SK-N-SH (cell line): ENCODE measurements around the gene GPR6. TPM values are rescaled to one million over a fixed set of nuclear protein-coding genes. Genes with fewer than 3 reads are reported as not detected.

Experiments
- CTCF ChIA-PET: fragments of 300-600, 350-600 bp; formaldehyde crosslinking; extraction: SDS; loops from one replicate; lab custom pipeline; 2021; lab: Yijun Ruan, JAX
- POLR2A ChIA-PET: fragments of 350-600 bp; sonication (Branson Sonifier 250); formaldehyde crosslinking; extraction: SDS; loops from one replicate; lab custom pipeline; 2020; ENCODE audit warnings: antibody characterized with exemption, inconsistent platforms; lab: Yijun Ruan, JAX
- DNase-seq: peaks from one replicate; pipeline ENCODE4 v3.0.0; 2012
- H2AFZ ChIP-seq: fragments of 200-600 bp; sonication (generic); 2 replicates; pipeline ENCODE4 v1.8.1; 2016; ENCODE audit warnings: antibody characterized with exemption, mild to moderate bottlenecking, low read depth
- H3F3A ChIP-seq: fragments of 200-600 bp; sonication (generic); replicated peaks from 2 replicates; pipeline ENCODE3; 2016; ENCODE audit warnings: antibody characterized with exemption, mild to moderate bottlenecking; ENCODE audit not compliant: insufficient read depth
- H3K27ac ChIP-seq, 2 experiments: fragments of 200-500 bp in 1 of 2; fragments of 200-600 bp in 1 of 2; sonication (Bioruptor generic) in 1 of 2; sonication (generic), shearing (Covaris generic) in 1 of 2; 2 replicates each; pipeline versions ENCODE4 v1.5.1 to v1.6.1; 2014 to 2016; ENCODE audit warnings: low read depth in 2 of 2, inconsistent platforms in 1 of 2, low read length in 1 of 2, mild to moderate bottlenecking in 1 of 2, mixed read lengths in 1 of 2
- H3K27me3 ChIP-seq: fragments of 200-600 bp; sonication (generic), shearing (Covaris generic); 2 replicates; pipeline ENCODE4 v1.6.1; 2016; ENCODE audit warnings: mixed run types; ENCODE audit not compliant: insufficient read depth
- H3K36me3 ChIP-seq, 2 experiments: fragments of 200-500 bp in 1 of 2; fragments of 200-600 bp in 1 of 2; sonication (Bioruptor generic) in 1 of 2; sonication (generic) in 1 of 2; replicated peaks in 1 of 2; 2 replicates each; pipeline versions ENCODE3 to v1.5.1; 2014 to 2016; ENCODE audit warnings: low read length in 1 of 2, mild to moderate bottlenecking in 1 of 2; ENCODE audit not compliant: insufficient read depth in 2 of 2, control insufficient read depth in 1 of 2
- H3K4me1 ChIP-seq, 2 experiments: fragments of 200-500 bp in 1 of 2; fragments of 200-600 bp in 1 of 2; sonication (Bioruptor generic) in 1 of 2; sonication (generic), shearing (Covaris generic) in 1 of 2; 2 replicates each; pipeline versions ENCODE4 v1.5.1 to v1.6.1; 2014 to 2016; ENCODE audit warnings: low read depth in 1 of 2, low read length in 1 of 2, mixed run types in 1 of 2; ENCODE audit not compliant: insufficient read depth in 2 of 2, control insufficient read depth in 1 of 2
- H3K4me2 ChIP-seq: fragments of 200-600 bp; sonication (generic), shearing (Covaris generic); 2 replicates; pipeline ENCODE4 v1.6.1; 2017; ENCODE audit warnings: mixed run types
- H3K4me3 ChIP-seq, 2 experiments: fragments of 200-500 bp in 1 of 2; fragments of 200-600 bp in 1 of 2; sonication (Bioruptor generic) in 1 of 2; sonication (generic), shearing (Covaris generic) in 1 of 2; 2 replicates each; pipeline versions ENCODE4 v1.5.1 to v1.8.1; 2014 to 2016; ENCODE audit warnings: low read depth in 2 of 2, inconsistent platforms in 1 of 2, low read length in 1 of 2, mild to moderate bottlenecking in 1 of 2, mixed read lengths in 1 of 2, moderate library complexity in 1 of 2
- H3K79me2 ChIP-seq: fragments of 200-600 bp; sonication (generic); 2 replicates; pipeline ENCODE4 v1.8.1; 2017; ENCODE audit warnings: mild to moderate bottlenecking; ENCODE audit not compliant: insufficient read depth
- H3K9ac ChIP-seq: fragments of 200-600 bp; sonication (generic); 2 replicates; pipeline ENCODE4 v1.6.1; 2017; ENCODE audit warnings: mixed run types
- H3K9me2 ChIP-seq: fragments of 200-600 bp; sonication (generic); 2 replicates; pipeline ENCODE4 v1.6.1; 2017; ENCODE audit warnings: mixed run types
- H3K9me3 ChIP-seq: fragments of 200-600 bp; sonication (generic); 2 replicates; pipeline ENCODE4 v1.6.1; 2017; ENCODE audit warnings: mixed run types, mild to moderate bottlenecking, moderate library complexity
- H4K20me1 ChIP-seq: fragments of 200-600 bp; sonication (generic); 2 replicates; pipeline ENCODE4 v1.6.1; 2017; ENCODE audit warnings: mild to moderate bottlenecking, mixed run types; ENCODE audit not compliant: insufficient read depth
- CHD2 ChIP-seq: fragments of 150-350 bp; IDR thresholded peaks from 2 replicates; pipeline ENCODE4 v1.6.1; 2018; ENCODE audit warnings: low read length; ENCODE audit not compliant: partially characterized antibody
- ELF1 ChIP-seq: IDR thresholded peaks from 2 replicates; pipeline ENCODE4 v1.4.0; 2012
- EZH2phosphoT487 ChIP-seq: fragments of 200-600 bp; sonication (generic); IDR thresholded peaks from 2 replicates; pipeline ENCODE4 v1.6.1; 2017; ENCODE audit warnings: low read depth, mixed run types, mild to moderate bottlenecking, antibody characterized with exemption, moderate library complexity, borderline replicate concordance
- GABPA ChIP-seq: IDR thresholded peaks from 2 replicates; pipeline ENCODE4 v1.4.0; 2012; ENCODE audit warnings: low read depth, mild to moderate bottlenecking
- GATA2 ChIP-seq: sonication (generic); formaldehyde crosslinking; IDR thresholded peaks from 2 replicates; pipeline ENCODE4 v1.5.0; 2020; ENCODE audit warnings: mild to moderate bottlenecking, missing genetic modification reagents
- IRF3 ChIP-seq: fragments of 150-350 bp; IDR thresholded peaks from 2 replicates; pipeline ENCODE4 v1.6.1; 2016; ENCODE audit warnings: mild to moderate bottlenecking, low read depth, low read length
- JUND ChIP-seq: IDR thresholded peaks from 2 replicates; pipeline ENCODE4 v1.4.0; 2012
- MAX ChIP-seq: IDR thresholded peaks from 2 replicates; pipeline ENCODE4 v1.4.0; 2012; ENCODE audit warnings: low read depth
- MXI1 ChIP-seq: IDR thresholded peaks from 2 replicates; pipeline ENCODE4 v1.6.1; 2012; ENCODE audit warnings: mild to moderate bottlenecking, low read depth, low read length, improper control_type of control experiment
- NFIC ChIP-seq: IDR thresholded peaks from 2 replicates; pipeline ENCODE4 v1.4.0; 2012; ENCODE audit warnings: borderline replicate concordance
- NRF1 ChIP-seq: IDR thresholded peaks from 2 replicates; pipeline ENCODE4 v1.6.1; 2012; ENCODE audit warnings: low read depth, mild to moderate bottlenecking, low read length
- PBX3 ChIP-seq: IDR thresholded peaks from 2 replicates; pipeline ENCODE4; 2012
- POLR2AphosphoS5 ChIP-seq: IDR thresholded peaks from 2 replicates; pipeline ENCODE4 v1.6.1; 2012; ENCODE audit warnings: low read depth, low read length
- RAD21 ChIP-seq: IDR thresholded peaks from 2 replicates; pipeline ENCODE4 v1.6.1; 2012; ENCODE audit warnings: mild to moderate bottlenecking, low read length
- RFX5 ChIP-seq: IDR thresholded peaks from 2 replicates; pipeline ENCODE4 v1.6.1; 2012; ENCODE audit warnings: mild to moderate bottlenecking, improper control_type of control experiment, low read length
- RXRA ChIP-seq: IDR thresholded peaks from 2 replicates; pipeline ENCODE4 v1.4.0; 2012; ENCODE audit warnings: low read depth, mild to moderate bottlenecking, borderline replicate concordance
- SIN3A ChIP-seq: IDR thresholded peaks from 2 replicates; pipeline ENCODE4 v1.6.1; 2012; ENCODE audit warnings: low read depth, mild to moderate bottlenecking, low read length, moderate library complexity, borderline replicate concordance
- TAF1 ChIP-seq: IDR thresholded peaks from 2 replicates; pipeline ENCODE4 v1.6.1; 2012; ENCODE audit warnings: low read depth, mild to moderate bottlenecking, low read length, moderate library complexity, borderline replicate concordance
- TCF12 ChIP-seq: IDR thresholded peaks from 2 replicates; pipeline ENCODE4 v1.4.0; 2012
- TEAD4 ChIP-seq: IDR thresholded peaks from 2 replicates; pipeline ENCODE4 v1.4.0; 2012; ENCODE audit warnings: mild to moderate bottlenecking, borderline replicate concordance; ENCODE audit not compliant: insufficient read depth
- USF1 ChIP-seq: IDR thresholded peaks from 2 replicates; pipeline ENCODE4 v1.4.0; 2012; ENCODE audit warnings: low read depth, borderline replicate concordance
- USF2 ChIP-seq: fragments of 150-350 bp; IDR thresholded peaks from 2 replicates; pipeline ENCODE4 v1.6.1; 2017; ENCODE audit warnings: antibody characterized with exemption, low read length, low read depth, borderline replicate concordance
- YY1 ChIP-seq: IDR thresholded peaks from 2 replicates; pipeline ENCODE4 v1.4.0; 2012; ENCODE audit warnings: low read depth, mild to moderate bottlenecking
- WGBS: methylation state at CpG from one replicate; pipeline ENCODE4 v1.1.6; 2017; ENCODE audit warnings: low lambda C conversion rate; 5-methylcytosine and 5-hydroxymethylcytosine counted together
- polyA plus RNA-seq, 3 experiments: library from polyadenylated mRNA; depleted of rRNA; stranded (reverse); fragments of >200 nt; gene quantifications; 2 replicates each; pipeline ENCODE4 v1.2.3, GENCODE V29; 2012

The GPR6 gene
- polyA plus RNA-seq, 1 of the 3 experiments (the other 2 are of a cell fraction), result not detected

- Histone ChIP-seq H3K9me2 (no peaks in the 10 kb centered on the region), H3K36me3 (no peaks in the 10 kb centered on the region), H3K9me3 (no peaks in the 10 kb centered on the region), H3F3A (no peaks in the 10 kb centered on the region), H3K79me2 (no peaks in the 10 kb centered on the region), H3K4me3 (no peak overlapping the region), H4K20me1 (no peaks in the 10 kb centered on the region), H3K27ac (no peak overlapping the region), H2AFZ (no peak overlapping the region), H3K9ac (no peak overlapping the region), H3K27me3 (no peaks in the 10 kb centered on the region; the same call in 1 of the 2 replicates), H3K4me2 (no peak overlapping the region), H3K4me1 (peaks cover 0 to 4% of the 10 kb centered on the region in 2 experiments; a peak in 1 of 4 replicates)
- ChIA-PET CTCF (interaction anchor here (2.1 kb wide), 1 partner anchor 10 kb away, joined by 6 read pairs; no protein-coding TSS in a partner anchor), POLR2A (no interaction called here)
- TF ChIP-seq NRF1, result no peak
- TF ChIP-seq TEAD4, result no peak
- no peak for TF ChIP-seq SIN3A
- TF ChIP-seq POLR2AphosphoS5, result no peak
- TF ChIP-seq MAX, result no peak
- TF ChIP-seq JUND, result no peak
- no peak for TF ChIP-seq USF2
- no peak for TF ChIP-seq GATA2 (CRISPR knock-in tag)
- no peak for TF ChIP-seq RXRA
- no peak for TF ChIP-seq ELF1
- no peak for TF ChIP-seq CHD2
- DNase-seq, result no peak
- 47% methylated on average over 2 of the region's 2 CpGs for WGBS
Measured at GRCh38 chr6:109963598-109964170, 14.4 kb upstream of the GPR6 start.

GRCh38 chr6:109964949-109965348 is 13.2 kb upstream of the GPR6 start:
- Histone ChIP-seq H3K4me3 (no peak overlapping the region), H3K27ac (no peak overlapping the region), H3K79me2 (no peaks in the 10 kb centered on the region), H3K27me3 (no peaks in the 10 kb centered on the region; the same call in 1 of the 2 replicates), H3K9ac (no peak overlapping the region), H3F3A (no peaks in the 10 kb centered on the region), H3K9me2 (no peaks in the 10 kb centered on the region), H3K9me3 (no peaks in the 10 kb centered on the region), H3K4me2 (no peak overlapping the region), H4K20me1 (no peaks in the 10 kb centered on the region), H3K36me3 (no peaks in the 10 kb centered on the region), H3K4me1 (peaks cover 0 to 4% of the 10 kb centered on the region in 2 experiments; a peak in 1 of 4 replicates), H2AFZ (no peak overlapping the region)
- 78% methylated on average over 2 of the region's 2 CpGs for WGBS
- ChIA-PET POLR2A (no interaction called here), CTCF (interaction anchor here (0.7 to 2.1 kb wide), 2 partner anchors 12 to 260 kb away, joined by 3 to 6 read pairs; no protein-coding TSS in a partner anchor)
- TF ChIP-seq GABPA, result no peak
- no peak for TF ChIP-seq JUND
- no peak for TF ChIP-seq TAF1
- no peak for TF ChIP-seq RFX5
- TF ChIP-seq SIN3A, result no peak
- TF ChIP-seq YY1, result no peak
- TF ChIP-seq EZH2phosphoT487, result no peak
- no peak for TF ChIP-seq TCF12
- TF ChIP-seq PBX3, result no peak
- no peak for TF ChIP-seq NFIC
- TF ChIP-seq IRF3, result no peak
- no peak for TF ChIP-seq USF1
- TF ChIP-seq MXI1, result no peak
- no peak for TF ChIP-seq MAX
- no peak for TF ChIP-seq ELF1
- TF ChIP-seq RAD21, result no peak
- no peak for DNase-seq
